ENCODE results near the gene CELSR1.

Gene CELSR1

GRCh38 chr22:46380581-46380980, 156.8 kb downstream of the CELSR1 start:
- H3K36me3 ChIP-seq (ENCODE audit: insufficient read depth): no peaks in the 10 kb centered on the region

GRCh38 chr22:46380069-46380468, 157.4 kb downstream of the CELSR1 start:
- H3K4me1 ChIP-seq (ENCODE audit: low read depth, poor library complexity, severe bottlenecking): no peaks in the 10 kb centered on the region
- no peak overlapping the region for H3K4me3 ChIP-seq (IDR thresholded peaks at IDR 0.05; ENCODE audit: insufficient read depth, low read depth, low read length)
- no peaks in the 10 kb centered on the region for H4K20me1 ChIP-seq (ENCODE audit: insufficient read depth)
- peaks cover 19% of the 10 kb centered on the region for H3K27me3 ChIP-seq (ENCODE audit: insufficient read depth, low read depth)
- no peak overlapping the region for H3K27ac ChIP-seq
- H3K4me2 ChIP-seq: no peak overlapping the region
- H3K36me3 ChIP-seq (ENCODE audit: insufficient read depth): no peaks in the 10 kb centered on the region
- H2AFZ ChIP-seq (ENCODE audit: low read depth): no peak overlapping the region
- no peak overlapping the region for H3K9ac ChIP-seq
- no peaks in the 10 kb centered on the region for H3K79me2 ChIP-seq (ENCODE audit: insufficient read depth, low read depth)
- TF ChIP-seq CTCF (conservative IDR thresholded peaks at IDR 0.05; ENCODE audit: low read depth, low read length): no peak

More at GRCh38 chr22:46380581-46380980, 156.8 kb downstream of the CELSR1 start:
- Histone ChIP-seq H3K27ac (no peak overlapping the region), H3K27me3 (ENCODE audit: insufficient read depth, low read depth) (peaks cover 21% of the 10 kb centered on the region), H3K4me3 (IDR thresholded peaks at IDR 0.05; ENCODE audit: insufficient read depth, low read depth, low read length) (no peak overlapping the region), H4K20me1 (ENCODE audit: insufficient read depth) (no peaks in the 10 kb centered on the region), H3K9ac (no peak overlapping the region), H3K4me2 (no peak overlapping the region), H3K4me1 (ENCODE audit: low read depth, poor library complexity, severe bottlenecking) (no peaks in the 10 kb centered on the region), H2AFZ (ENCODE audit: low read depth) (no peak overlapping the region), H3K79me2 (ENCODE audit: insufficient read depth, low read depth) (no peaks in the 10 kb centered on the region)
- no peak for TF ChIP-seq CTCF (conservative IDR thresholded peaks at IDR 0.05; ENCODE audit: low read depth, low read length)

GRCh38 chr22:46379066-46379930, 158.1 kb downstream of the CELSR1 start:
- H3K27me3 ChIP-seq (ENCODE audit: insufficient read depth, low read depth): peaks cover 18% of the 10 kb centered on the region
- no peaks in the 10 kb centered on the region for H3K79me2 ChIP-seq (ENCODE audit: insufficient read depth, low read depth)
- H3K4me2 ChIP-seq: no peak overlapping the region
- no peaks in the 10 kb centered on the region for H4K20me1 ChIP-seq (ENCODE audit: insufficient read depth)
- TF ChIP-seq CTCF (conservative IDR thresholded peaks at IDR 0.05; ENCODE audit: low read depth, low read length): no peak
- H2AFZ ChIP-seq (ENCODE audit: low read depth): no peak overlapping the region
- H3K27ac ChIP-seq: no peak overlapping the region
- H3K9ac ChIP-seq: no peak overlapping the region
- H3K36me3 ChIP-seq (ENCODE audit: insufficient read depth): no peaks in the 10 kb centered on the region
- H3K4me3 ChIP-seq (IDR thresholded peaks at IDR 0.05; ENCODE audit: insufficient read depth, low read depth, low read length): no peak overlapping the region
- no peaks in the 10 kb centered on the region for H3K4me1 ChIP-seq (ENCODE audit: low read depth, poor library complexity, severe bottlenecking)

GRCh38 chr22:46378426-46379065, 158.9 kb downstream of the CELSR1 start:
- H3K4me1 ChIP-seq (ENCODE audit: low read depth, poor library complexity, severe bottlenecking): no peaks in the 10 kb centered on the region
- H3K9ac ChIP-seq: no peak overlapping the region
- no peaks in the 10 kb centered on the region for H3K79me2 ChIP-seq (ENCODE audit: insufficient read depth, low read depth)
- TF ChIP-seq CTCF (conservative IDR thresholded peaks at IDR 0.05; ENCODE audit: low read depth, low read length): no peak
- no peaks in the 10 kb centered on the region for H4K20me1 ChIP-seq (ENCODE audit: insufficient read depth)
- H3K4me3 ChIP-seq (IDR thresholded peaks at IDR 0.05; ENCODE audit: insufficient read depth, low read depth, low read length): no peak overlapping the region
- peaks cover 18% of the 10 kb centered on the region for H3K27me3 ChIP-seq (ENCODE audit: insufficient read depth, low read depth)
- H3K27ac ChIP-seq: no peak overlapping the region
- no peak overlapping the region for H2AFZ ChIP-seq (ENCODE audit: low read depth)
- no peak overlapping the region for H3K4me2 ChIP-seq
- no peaks in the 10 kb centered on the region for H3K36me3 ChIP-seq (ENCODE audit: insufficient read depth)
